HG03520 (cell line): ENCODE data around the gene BRAF.
"Not testable (repeated sequence)": the region's sequence is repeated elsewhere in the genome, so short reads cannot be mapped to it uniquely, and the experiment has no call there.

ENCODE experiments used
- ATAC-seq: cut with Tn5 transposase; IDR thresholded peaks from one replicate; pipeline ENCODE4 v1.9.1; 2021; ENCODE audit warnings: mild to moderate bottlenecking, moderate library complexity; ENCODE audit not compliant: unreplicated experiment

BRAF gene

DNA sequence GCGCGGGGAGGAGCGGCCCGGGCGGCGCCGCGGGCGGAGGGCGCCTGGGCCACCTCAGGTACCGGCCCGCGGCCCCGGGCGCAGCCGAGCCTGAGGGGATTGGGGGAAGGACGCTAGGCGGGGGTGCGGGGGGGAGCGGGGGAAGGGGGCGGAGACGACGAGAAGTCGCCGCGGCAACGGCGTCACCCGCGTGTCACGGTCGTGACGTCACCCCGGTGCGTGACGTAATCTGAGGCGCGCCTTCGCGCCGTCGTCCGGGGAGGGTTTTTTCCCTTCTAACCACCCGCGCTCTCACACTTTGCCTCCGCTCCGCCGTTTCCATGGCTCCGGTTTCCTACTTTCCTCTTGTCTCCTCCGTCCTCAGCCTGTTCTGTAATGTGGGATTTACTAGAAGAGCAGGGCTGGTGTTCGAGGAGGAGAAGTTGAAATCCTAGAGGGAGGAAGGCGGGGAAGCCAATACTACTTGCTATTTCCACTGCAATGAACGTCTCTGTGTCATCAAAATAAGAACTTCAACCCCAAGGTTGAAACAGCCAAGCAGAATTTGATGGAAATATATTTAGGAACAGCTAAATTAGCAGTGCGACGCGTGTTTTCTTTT lies at the start of gene BRAF:
Gene BRAF (minus strand): TSS at position 109 of the 601 bp plus-strand sequence. CDS start 226 bp downstream, outside the sequence.
- ATAC-seq, result peak; percentile 37

DNA sequence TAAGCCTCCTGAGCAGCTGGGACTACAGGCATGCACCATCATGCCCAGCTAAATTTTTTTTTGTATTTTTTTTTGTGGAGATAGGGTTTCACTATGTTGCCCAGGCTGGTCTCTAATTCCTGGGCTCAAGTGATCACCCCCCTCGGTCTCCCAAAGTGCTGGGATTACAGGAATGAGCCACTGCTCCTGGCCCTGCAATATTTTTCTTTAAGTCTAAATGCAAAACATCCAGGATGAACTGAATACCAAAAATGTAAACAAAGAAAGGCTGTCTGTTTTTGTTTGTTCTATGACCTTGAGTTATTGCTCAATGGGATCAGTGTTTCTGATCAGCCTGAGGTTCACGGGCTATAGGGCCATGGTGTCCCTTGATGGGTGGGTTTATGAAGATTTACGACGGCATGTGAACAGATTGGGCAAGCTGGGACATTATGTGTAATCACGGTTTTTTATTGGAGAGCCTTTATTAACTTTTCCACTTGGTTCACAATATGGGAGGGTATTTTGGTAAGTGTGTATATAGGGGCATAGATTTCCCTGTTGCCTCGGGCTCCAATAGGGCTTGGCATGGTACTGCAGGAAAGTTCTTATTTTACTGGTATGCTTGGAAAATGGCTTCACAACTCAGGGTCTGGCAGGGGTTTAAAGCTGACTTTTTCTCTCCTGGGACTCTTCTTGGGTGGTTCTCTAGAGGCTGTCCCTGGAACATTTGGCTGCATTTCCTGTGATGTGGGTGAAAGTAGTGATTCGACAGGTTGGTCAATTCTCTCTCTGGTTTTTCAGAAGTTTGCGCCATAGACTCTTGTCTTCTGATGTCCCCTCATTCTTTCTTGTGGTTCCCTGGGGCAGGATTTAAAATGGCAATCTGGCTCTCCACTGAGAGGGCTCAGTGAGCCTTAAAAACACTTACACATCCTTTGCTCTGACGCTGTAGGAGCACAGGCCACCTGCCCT lies 48.4 kb upstream of the BRAF start:
- ATAC-seq, result no peak

DNA sequence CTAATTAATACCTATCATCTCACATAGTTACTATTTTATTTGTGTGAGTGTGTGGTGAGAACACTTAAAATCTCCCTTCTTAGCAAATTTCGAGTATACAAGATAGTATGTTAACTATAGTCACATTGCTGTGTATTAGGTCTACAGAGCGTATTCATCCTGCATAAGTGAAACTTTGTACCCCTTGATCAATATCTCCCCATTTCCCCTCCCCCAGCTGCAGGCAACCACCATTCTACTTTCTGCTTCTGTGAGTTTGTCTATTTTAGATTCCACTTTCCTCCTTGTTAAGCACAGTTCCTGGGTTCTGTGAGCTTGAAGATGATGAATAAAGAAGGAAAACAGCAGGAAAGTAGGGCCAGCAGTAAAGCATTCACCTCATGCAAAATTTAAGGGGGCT lies 47.6 kb upstream of the BRAF start:
- no peak for ATAC-seq

DNA sequence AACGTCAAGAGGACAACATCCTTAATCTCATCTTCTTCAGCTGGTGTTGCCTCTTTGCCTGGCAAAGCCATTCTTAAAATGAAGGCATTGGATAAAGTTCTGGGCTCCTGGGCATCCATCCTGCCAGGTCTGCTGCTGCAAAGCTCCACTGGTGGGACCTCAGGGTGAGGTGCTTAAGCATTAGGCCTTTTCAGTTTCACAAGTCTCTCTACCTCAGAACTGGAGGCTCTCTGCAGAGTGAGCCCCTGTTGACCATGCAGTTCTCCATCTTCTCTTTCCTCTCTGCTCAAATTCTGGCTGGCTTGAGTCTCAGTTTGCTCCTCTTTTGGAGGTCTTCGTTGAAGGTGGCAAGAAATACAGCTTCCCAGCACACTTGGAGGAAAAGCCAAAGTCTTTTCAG lies 42.7 kb upstream of the BRAF start:
- ATAC-seq, result no peak

DNA sequence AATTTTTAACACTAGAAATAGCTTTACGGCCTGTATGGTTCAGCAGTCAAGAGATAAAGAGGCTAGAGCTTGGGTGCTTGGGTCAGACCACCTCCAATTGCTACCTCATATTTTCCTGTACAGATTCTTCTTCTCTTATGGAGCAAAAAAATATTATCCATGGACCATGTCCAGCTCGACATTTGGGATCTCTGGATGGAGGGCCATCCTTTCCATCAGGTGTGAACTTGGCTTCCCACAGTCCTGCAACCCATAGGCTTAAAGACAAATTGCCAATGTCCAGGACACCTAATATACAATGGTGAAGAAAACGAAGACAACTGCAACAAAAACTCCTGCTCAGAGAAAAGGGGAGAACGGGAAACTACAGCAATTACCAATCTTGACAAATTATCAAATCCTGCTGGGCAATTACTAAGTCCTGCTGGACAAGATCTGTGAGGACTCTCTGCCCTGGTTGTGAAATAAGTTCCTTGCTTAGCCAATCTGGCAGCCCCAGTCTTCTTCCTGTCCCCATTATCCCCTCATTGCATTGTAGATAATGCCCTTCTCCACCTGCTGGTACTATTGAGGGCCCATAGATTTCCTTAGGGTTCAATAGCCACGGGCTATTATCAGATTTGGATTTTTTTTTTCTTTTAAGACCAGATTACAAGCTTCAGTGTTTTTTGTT lies 42.0 kb upstream of the BRAF start:
- ATAC-seq, result no peak

GRCh38 chr7:140961117-140961516 lies 36.4 kb upstream of the BRAF start:
- ATAC-seq, result no peak

DNA sequence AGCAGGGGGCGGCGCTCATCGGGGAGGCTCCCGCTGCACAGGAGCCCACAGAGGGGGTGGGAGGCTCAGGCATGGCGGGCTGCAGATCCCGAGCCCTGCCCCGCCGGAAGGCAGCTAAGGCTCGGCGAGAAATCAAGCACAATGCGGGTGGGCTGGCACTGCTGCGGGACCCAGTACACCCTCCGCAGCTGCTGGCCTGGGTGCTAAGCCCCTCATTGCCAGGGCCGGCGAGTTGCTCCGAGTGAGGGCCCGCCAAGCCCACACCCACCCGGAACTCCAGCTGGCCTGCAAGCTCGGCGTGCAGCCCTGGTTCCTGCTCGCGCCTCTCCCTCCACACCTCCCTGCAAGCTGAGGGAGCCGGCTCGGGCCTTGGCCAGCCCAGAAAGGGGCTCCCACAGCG lies 32.3 kb upstream of the BRAF start:
- not testable (repeated sequence) for ATAC-seq

DNA sequence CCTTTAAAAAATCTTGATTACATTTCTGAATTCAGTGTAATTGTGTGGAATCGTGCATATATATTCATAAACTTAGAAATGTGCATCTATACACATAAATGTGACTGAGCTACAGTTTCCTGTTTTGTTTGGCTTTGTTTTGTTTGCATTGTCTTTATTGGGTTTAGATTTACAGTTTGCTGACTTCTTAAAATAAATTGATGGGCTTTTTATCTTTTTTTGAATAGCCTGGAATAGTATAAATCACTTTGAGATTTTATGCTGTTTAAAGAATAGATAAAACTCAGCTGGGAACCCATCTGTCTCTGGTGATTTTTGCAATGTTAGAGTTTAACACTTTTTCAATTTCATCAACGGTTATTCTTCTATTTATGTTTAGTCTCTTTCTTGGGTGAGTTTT lies 21.2 kb upstream of the BRAF start:
- no peak for ATAC-seq

DNA sequence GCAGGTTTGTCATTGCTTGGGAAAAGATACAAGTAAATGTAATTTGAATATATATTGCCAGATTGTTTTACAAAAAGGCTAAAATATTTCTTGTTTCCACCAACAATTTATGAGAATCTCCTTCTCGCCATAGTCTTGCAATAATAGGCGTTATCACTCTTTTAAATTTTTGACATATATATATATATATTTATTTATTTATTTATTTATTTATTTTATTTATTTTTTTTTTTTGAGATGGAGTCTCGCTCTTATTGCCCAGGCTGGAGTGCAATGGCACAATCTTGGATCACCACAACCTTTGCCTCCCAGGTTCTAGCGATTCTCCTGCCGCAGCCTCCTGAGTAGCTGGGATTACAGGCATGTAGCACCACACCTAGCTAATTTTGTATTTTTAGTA lies 17.5 kb upstream of the BRAF start:
- not testable (repeated sequence) for ATAC-seq

DNA sequence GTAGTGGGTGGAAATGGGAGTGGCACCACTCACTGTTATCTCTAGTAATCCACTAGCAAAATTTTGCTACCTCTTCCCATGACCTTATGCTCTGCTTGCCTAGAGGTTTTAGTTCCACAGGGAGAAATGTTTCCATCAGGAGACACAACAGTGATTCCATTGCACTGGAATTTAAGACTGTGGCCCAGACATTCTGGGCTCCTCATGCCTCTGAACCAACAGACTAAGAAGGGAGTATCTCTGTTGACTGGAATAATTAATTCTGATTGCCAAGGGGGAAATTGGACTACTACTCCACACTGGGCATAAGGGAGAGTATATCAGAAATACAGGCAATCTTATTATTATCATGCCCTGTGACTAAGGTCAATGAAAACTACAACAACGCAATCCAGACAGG lies 16.2 kb upstream of the BRAF start:
- ATAC-seq, result no peak

DNA sequence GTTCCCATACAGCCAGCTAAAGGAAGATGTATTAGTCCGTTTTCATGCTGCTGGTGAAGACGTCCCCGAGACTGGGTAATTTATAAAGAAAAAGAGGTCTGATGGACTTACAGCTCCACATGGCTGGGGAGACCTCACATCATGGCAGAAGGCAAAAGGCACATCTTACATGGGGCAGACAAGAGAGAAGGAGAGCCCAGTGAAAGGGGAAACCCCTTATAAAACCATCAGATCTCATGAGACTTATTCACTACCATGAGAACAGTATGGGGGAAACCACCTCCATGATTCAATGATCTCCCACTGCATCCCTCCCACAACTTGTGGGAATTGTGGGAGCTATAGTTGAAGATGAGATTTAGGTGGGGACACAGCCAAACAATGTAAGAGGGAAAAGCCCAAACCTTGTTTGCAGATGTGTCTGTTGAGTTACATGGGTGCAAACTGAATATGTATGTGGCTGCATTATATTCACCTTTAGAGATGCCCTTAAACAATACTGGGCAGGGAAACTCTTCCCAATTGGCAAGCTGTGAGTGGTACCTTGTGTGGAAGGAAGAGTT lies 13.1 kb upstream of the BRAF start:
- ATAC-seq, result no peak

- no peak for ATAC-seq
Measured at GRCh38 chr7:140928491-140929309, 4.0 kb upstream of the BRAF start.

GRCh38 chr7:140927945-140928344 lies 3.2 kb upstream of the BRAF start:
- not testable (repeated sequence) for ATAC-seq

GRCh38 chr7:140927351-140927750 lies 2.6 kb upstream of the BRAF start:
- ATAC-seq, result no peak

GRCh38 chr7:140926021-140926817 lies 1.5 kb upstream of the BRAF start:
- no peak for ATAC-seq

DNA sequence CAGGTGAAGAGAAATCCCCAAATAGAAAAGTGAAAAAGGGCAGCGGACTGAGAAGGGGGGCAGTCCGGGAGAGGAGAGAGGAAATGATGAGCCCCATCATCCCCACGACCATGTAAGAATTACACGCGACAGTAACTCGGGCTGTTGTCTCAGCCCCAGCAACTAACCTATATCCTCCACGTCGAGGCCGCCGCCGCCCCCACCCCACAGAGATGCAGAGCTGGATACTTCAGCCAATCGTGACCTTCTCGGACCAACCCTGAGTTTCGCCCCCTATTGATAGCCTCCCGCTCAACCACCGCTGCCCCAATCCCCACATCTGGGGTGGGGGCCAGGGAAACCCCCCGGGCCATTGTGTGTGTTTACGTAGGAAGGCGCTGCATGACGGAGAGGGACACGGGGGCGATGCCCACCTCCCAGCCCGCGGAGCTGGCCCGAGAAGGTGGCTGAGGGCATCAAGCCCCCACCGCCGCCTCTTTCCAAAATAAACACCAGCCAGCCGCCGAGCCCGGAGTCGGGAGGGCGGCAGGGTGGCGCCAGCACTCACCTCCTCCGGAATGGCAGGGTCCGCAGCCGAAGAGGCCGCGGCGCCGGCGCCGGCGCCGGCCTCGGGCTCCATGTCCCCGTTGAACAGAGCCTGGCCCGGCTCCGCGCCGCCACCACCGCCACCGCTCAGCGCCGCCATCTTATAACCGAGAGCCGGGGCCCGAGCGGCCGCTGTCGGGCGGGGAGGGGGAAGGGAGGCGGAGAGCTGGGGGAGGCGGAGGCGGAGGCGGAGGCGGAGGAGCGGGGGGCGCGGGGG lies 509 bp downstream of the BRAF start:
- peak; percentile 83 for ATAC-seq

DNA sequence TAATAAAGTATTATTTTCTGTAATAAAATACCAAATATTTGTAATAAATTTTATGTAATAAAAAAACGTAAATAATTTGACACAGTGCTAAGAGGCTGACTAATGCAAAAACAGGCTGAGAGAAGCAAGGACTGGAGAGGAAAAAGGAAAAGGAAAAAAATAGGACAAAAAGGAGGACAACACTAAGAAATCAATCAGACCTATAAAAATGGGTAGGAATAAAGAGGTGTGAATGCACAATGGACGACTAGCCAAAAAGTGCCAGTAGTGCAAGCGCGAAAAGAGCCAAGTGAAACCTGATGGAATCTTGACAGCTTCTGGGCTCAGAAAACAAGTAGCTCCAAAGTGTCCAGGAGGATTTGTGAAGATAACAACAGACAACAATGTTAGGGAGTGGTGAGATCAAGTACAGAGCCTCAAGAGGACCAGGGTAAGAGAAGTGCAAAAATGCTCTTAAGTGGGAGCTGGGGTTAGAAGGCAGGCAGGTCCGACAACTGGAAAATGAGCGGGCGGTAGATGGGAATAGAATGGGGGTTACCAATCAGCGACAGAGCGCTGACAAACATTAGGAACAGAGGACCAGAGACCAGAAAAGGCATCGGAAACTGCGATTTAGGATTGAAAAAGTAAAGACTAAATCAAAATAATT lies 1.2 kb downstream of the BRAF start:
- no peak for ATAC-seq

DNA sequence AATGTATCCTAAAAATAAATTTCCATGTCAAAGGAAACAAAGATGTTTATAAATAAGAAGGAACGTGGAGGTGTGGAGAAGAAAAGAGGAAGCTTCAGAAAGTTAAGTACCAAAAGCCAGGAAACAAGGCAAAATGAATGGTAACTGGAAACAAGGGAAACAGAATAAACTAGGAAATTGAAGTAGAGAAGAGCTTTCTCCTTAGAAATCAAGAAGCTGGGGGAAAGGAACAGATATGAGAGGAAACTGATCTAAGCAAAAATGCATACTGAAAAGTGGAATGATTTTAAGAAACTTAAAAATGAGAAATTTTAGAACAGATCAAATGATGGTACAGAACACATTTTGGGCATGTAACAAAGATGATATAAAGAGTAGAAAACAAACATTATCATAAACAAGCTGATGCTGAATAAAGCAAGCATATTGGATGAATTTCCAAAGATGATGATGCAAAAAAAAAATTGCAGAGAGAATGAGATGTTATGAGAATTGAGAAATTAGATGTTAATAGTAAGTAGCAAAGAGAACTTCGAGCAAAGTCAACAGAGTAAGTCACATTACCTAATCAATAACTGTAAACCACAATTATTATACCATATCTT lies 1.9 kb downstream of the BRAF start:
- ATAC-seq, result no peak
